Caco-2 (cell line): Measurements from ENCODE around the gene ZPBP2. TPM values are rescaled to one million over a fixed set of nuclear protein-coding genes. Genes with fewer than 3 reads are reported as not detected.

Experiments
- BruUV-seq: library from RNA; stranded (reverse); fragments of 400-500 nt; replicated peaks from 2 replicates; lab custom pipeline; 2021; lab: Mats Ljungman, UMichigan
- CTCF ChIA-PET: fragments of 300-600 bp; sonication (Branson Sonifier 250); formaldehyde crosslinking; loops from one replicate; lab custom pipeline; 2022; ENCODE audit warnings: antibody characterized with exemption; lab: Charles Lee
- POLR2A ChIA-PET: fragments of 300-600 bp; sonication (Branson Sonifier 250); formaldehyde crosslinking; loops from one replicate; lab custom pipeline; 2022; ENCODE audit warnings: antibody characterized with exemption; lab: Charles Lee
- DNase-seq, 2 experiments: peaks; one replicate each; pipeline versions ENCODE4 v3.0.0 to v3.0.0-alpha.2; 2020 to 2022
- H3K27me3 ChIP-seq: replicated peaks from 2 replicates; pipeline ENCODE4 v1.6.0; 2011; ENCODE audit warnings: low read length; ENCODE audit not compliant: control insufficient read depth, insufficient read depth
- H3K36me3 ChIP-seq: 2 replicates; pipeline ENCODE4 v1.5.1; 2011; ENCODE audit warnings: low read length; ENCODE audit not compliant: control insufficient read depth, insufficient read depth
- H3K4me1 ChIP-seq: fragments of 250-450 bp; sonication (Bioruptor Pico); 2 replicates; pipeline ENCODE4 v1.5.1; 2020; ENCODE audit warnings: mild to moderate bottlenecking
- H3K4me3 ChIP-seq: 2 replicates; pipeline ENCODE4 v1.5.1; 2011; ENCODE audit warnings: low read depth, mild to moderate bottlenecking, control low read depth, low read length
- H3K9me3 ChIP-seq: fragments of 250-450 bp; sonication (Bioruptor Pico); 2 replicates; pipeline ENCODE4 v1.5.1; 2020; ENCODE audit warnings: mild to moderate bottlenecking, moderate library complexity
- H3K27ac Mint-ChIP-seq: one replicate; pipeline ENCODE4 v1.8.0; 2022; ENCODE audit warnings: mixed read lengths; ENCODE audit not compliant: unreplicated experiment
- H3K27me3 Mint-ChIP-seq: one replicate; pipeline ENCODE4 v1.8.0; 2022; ENCODE audit warnings: mixed read lengths; ENCODE audit not compliant: insufficient read depth, unreplicated experiment
- H3K36me3 Mint-ChIP-seq: one replicate; pipeline ENCODE4 v1.8.0; 2022; ENCODE audit warnings: mild to moderate bottlenecking, mixed read lengths; ENCODE audit not compliant: insufficient read depth, unreplicated experiment
- H3K4me1 Mint-ChIP-seq: one replicate; pipeline ENCODE4 v1.8.0; 2022; ENCODE audit warnings: low read depth, mixed read lengths; ENCODE audit not compliant: unreplicated experiment
- H3K4me3 Mint-ChIP-seq: one replicate; pipeline ENCODE4 v1.8.0; 2022; ENCODE audit warnings: mild to moderate bottlenecking, moderate library complexity, mixed read lengths; ENCODE audit not compliant: unreplicated experiment
- H3K9me3 Mint-ChIP-seq: one replicate; pipeline ENCODE4 v1.8.0; 2022; ENCODE audit warnings: mixed read lengths; ENCODE audit not compliant: unreplicated experiment
- intact Hi-C: fragments of 100-400 bp; cut with micrococcal nuclease; formaldehyde crosslinking; loops from one replicate; pipeline ENCODE4 v1.10.0; 2022; ENCODE audit not compliant: unreplicated experiment
- total RNA-seq: library from RNA; stranded (reverse); gene quantifications from 2 replicates; pipeline ENCODE4 v1.2.3, GENCODE V29; 2022
- TF ChIP-seq, protein P1 (sequence below), 2 experiments: fragments of 200-600 bp in 1 of 2; IDR thresholded peaks; 1 replicate in 1 of 2; 2 replicates in 1 of 2; pipeline versions ENCODE4 v1.5.1 to v1.8.0; 2011 to 2022; ENCODE audit warnings: antibody characterized with exemption in 1 of 2, control low read depth in 1 of 2, inconsistent platforms in 1 of 2, low read depth in 1 of 2, low read length in 1 of 2, mild to moderate bottlenecking in 1 of 2, moderate library complexity in 1 of 2; ENCODE audit not compliant: insufficient read depth in 1 of 2, severe bottlenecking in 1 of 2, unreplicated experiment in 1 of 2

ZPBP2 gene
- total RNA-seq, 1 experiment from 2014 or later, result not detected

- ChIA-PET POLR2A (no interaction called here), CTCF (no interaction called here)
- no TSS peak for BruUV-seq
- no peaks in the 10 kb centered on the region for H3K27me3 Mint-ChIP-seq
- H3K9me3 Mint-ChIP-seq, result peaks cover 35% of the 10 kb centered on the region
- H3K36me3 Mint-ChIP-seq, result peaks cover 13% of the 10 kb centered on the region
- no peak overlapping the region for H3K4me3 Mint-ChIP-seq
- H3K9me3 ChIP-seq, result peaks cover 23% of the 10 kb centered on the region
- peaks cover 6% of the 10 kb centered on the region; the same call in 1 of the 2 replicates for H3K4me1 ChIP-seq
- no peak overlapping the region for H3K4me3 ChIP-seq
- H3K4me1 Mint-ChIP-seq, result peaks cover 7% of the 10 kb centered on the region
- TF ChIP-seq, protein P1, sequence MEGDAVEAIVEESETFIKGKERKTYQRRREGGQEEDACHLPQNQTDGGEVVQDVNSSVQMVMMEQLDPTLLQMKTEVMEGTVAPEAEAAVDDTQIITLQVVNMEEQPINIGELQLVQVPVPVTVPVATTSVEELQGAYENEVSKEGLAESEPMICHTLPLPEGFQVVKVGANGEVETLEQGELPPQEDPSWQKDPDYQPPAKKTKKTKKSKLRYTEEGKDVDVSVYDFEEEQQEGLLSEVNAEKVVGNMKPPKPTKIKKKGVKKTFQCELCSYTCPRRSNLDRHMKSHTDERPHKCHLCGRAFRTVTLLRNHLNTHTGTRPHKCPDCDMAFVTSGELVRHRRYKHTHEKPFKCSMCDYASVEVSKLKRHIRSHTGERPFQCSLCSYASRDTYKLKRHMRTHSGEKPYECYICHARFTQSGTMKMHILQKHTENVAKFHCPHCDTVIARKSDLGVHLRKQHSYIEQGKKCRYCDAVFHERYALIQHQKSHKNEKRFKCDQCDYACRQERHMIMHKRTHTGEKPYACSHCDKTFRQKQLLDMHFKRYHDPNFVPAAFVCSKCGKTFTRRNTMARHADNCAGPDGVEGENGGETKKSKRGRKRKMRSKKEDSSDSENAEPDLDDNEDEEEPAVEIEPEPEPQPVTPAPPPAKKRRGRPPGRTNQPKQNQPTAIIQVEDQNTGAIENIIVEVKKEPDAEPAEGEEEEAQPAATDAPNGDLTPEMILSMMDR (IDR thresholded peaks at IDR 0.05; ENCODE audit: insufficient read depth in 1 of 2, low read depth in 1 of 2, low read length in 1 of 2, severe bottlenecking in 1 of 2, unreplicated experiment in 1 of 2), result no peak
- no peaks in the 10 kb centered on the region for H3K27me3 ChIP-seq
- H3K27ac Mint-ChIP-seq, result no peak overlapping the region
- intact Hi-C loops, result no loop called here
- H3K36me3 ChIP-seq, result no peaks in the 10 kb centered on the region
- no peak for DNase-seq
These were observed 41.7 kb upstream of the ZPBP2 start for GRCh38 chr17:39826334-39826733.

- H3K27ac Mint-ChIP-seq, result peak overlapping the region; percentile 20
- H3K27me3 Mint-ChIP-seq, result no peaks in the 10 kb centered on the region
- Histone ChIP-seq H3K36me3 (no peaks in the 10 kb centered on the region), H3K4me1 (peaks cover 6% of the 10 kb centered on the region; the same call in 1 of the 2 replicates), H3K9me3 (peaks cover 14% of the 10 kb centered on the region), H3K4me3 (no peak overlapping the region), H3K27me3 (no peaks in the 10 kb centered on the region)
- intact Hi-C loops, result no loop called here
- no peak overlapping the region for H3K4me3 Mint-ChIP-seq
- DNase-seq, result no peak
- H3K4me1 Mint-ChIP-seq, result peaks cover 7% of the 10 kb centered on the region
- BruUV-seq, result no TSS peak
- peaks cover 24% of the 10 kb centered on the region for H3K9me3 Mint-ChIP-seq
- H3K36me3 Mint-ChIP-seq, result peaks cover 6% of the 10 kb centered on the region
- TF ChIP-seq, protein P1 (IDR thresholded peaks at IDR 0.05; ENCODE audit: insufficient read depth in 1 of 2, low read depth in 1 of 2, low read length in 1 of 2, severe bottlenecking in 1 of 2, unreplicated experiment in 1 of 2), result no peak
- ChIA-PET CTCF (no interaction called here), POLR2A (no interaction called here)
These were observed 39.6 kb upstream of the ZPBP2 start for GRCh38 chr17:39828443-39828842.

DNA sequence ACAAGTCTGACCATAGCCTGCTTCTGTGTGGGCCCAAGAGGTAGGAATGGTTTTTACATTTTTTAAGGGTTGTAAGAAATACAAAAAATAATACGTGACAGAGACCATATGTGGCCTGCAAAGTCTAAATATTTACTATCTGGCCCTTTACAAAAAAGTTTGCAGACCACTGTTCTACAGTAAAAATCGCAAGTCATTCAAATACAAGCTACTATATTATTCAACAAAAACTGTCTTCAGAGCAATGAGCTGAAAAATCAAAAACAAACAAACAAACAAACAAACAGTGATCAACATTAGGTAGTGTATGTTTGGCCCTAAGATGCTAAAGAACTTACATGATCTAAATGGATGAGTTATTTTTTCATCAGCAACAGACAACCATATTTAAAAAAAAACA is 36.4 kb upstream of the ZPBP2 start:
- H3K9me3 ChIP-seq, result no peaks in the 10 kb centered on the region
- no peaks in the 10 kb centered on the region for H3K27me3 ChIP-seq
- Mint-ChIP-seq H3K4me1 (peaks cover 7% of the 10 kb centered on the region), H3K4me3 (no peak overlapping the region), H3K27ac (no peak overlapping the region), H3K9me3 (peaks cover 8% of the 10 kb centered on the region), H3K36me3 (no peaks in the 10 kb centered on the region), H3K27me3 (no peaks in the 10 kb centered on the region)
- no peaks in the 10 kb centered on the region for H3K36me3 ChIP-seq
- BruUV-seq, result no TSS peak
- TF ChIP-seq, protein P1 (IDR thresholded peaks at IDR 0.05; ENCODE audit: insufficient read depth in 1 of 2, low read depth in 1 of 2, low read length in 1 of 2, severe bottlenecking in 1 of 2, unreplicated experiment in 1 of 2), result no peak
- no peak overlapping the region for H3K4me3 ChIP-seq
- no peak for DNase-seq
- ChIA-PET POLR2A (no interaction called here), CTCF (no interaction called here)
- intact Hi-C loops, result no loop called here
- H3K4me1 ChIP-seq, result peaks cover 6% of the 10 kb centered on the region; the same call in 1 of the 2 replicates
